Measurements from ENCODE around the gene B4GALT1. TPM values are rescaled to one million over a fixed set of nuclear protein-coding genes. Genes with fewer than 3 reads are reported as not detected.

The B4GALT1 gene
- total RNA-seq, 1 donor: 41.0 TPM

DNA sequence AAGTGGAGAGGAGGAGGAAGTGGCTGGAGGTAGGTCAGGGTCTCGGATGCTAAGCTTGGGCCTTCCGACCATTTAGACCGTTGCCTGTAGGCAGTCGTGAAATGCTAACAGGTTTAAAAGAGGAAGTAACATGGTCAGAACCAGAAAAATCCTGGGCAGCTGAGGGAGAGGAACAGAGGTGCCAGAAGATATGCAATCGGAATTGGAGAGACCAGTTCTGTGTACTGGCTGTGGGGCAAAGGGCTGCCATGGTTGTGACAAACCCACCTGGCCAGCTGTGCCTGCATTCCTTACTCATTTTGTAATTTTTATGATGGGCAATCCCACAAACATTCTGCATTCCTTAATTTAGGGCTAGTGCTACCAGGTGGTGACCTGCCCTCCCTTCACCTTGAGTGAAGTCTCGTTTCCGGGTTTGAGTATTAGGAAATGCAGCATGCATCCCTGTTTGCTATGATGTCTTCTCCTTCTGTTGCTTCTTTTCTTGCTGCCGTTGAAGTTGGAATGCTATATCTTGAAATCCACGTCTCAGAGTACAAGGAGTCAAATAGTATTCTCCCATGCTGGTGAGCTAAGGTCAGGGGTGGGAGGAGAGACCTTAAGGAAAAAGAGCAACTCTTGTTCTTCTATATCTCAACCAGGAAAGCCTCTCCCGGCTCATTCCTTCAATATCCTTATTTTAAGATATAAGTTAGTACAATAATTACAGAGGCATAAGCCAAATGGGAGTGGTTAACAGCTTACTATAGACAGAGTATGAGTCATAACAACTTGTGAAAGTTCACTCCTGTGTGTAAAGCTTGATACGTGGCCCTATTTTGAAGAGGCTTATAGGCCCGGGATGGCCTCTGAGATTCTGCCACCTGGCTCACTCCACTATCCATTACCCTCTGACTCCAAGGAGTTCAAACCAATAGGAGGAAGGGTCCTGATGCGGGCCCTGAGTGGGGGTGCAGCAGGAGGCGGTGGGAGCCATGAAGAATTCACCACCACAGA lies 37.0 kb downstream of the B4GALT1 start:
- DNase-seq (ENCODE audit: low read depth): peak; percentile 57
- TF ChIP-seq, protein P1, sequence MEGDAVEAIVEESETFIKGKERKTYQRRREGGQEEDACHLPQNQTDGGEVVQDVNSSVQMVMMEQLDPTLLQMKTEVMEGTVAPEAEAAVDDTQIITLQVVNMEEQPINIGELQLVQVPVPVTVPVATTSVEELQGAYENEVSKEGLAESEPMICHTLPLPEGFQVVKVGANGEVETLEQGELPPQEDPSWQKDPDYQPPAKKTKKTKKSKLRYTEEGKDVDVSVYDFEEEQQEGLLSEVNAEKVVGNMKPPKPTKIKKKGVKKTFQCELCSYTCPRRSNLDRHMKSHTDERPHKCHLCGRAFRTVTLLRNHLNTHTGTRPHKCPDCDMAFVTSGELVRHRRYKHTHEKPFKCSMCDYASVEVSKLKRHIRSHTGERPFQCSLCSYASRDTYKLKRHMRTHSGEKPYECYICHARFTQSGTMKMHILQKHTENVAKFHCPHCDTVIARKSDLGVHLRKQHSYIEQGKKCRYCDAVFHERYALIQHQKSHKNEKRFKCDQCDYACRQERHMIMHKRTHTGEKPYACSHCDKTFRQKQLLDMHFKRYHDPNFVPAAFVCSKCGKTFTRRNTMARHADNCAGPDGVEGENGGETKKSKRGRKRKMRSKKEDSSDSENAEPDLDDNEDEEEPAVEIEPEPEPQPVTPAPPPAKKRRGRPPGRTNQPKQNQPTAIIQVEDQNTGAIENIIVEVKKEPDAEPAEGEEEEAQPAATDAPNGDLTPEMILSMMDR (IDR thresholded peaks at IDR 0.05; ENCODE audit: insufficient read depth, low read length): no peak
- no peak overlapping the region for H3K4me3 ChIP-seq (ENCODE audit: low read depth, low read length)

- no peak overlapping the region for H3K4me3 ChIP-seq (ENCODE audit: low read depth, low read length)
- no peak for DNase-seq (ENCODE audit: low read depth)
These were observed 37.8 kb downstream of the B4GALT1 start for GRCh38 chr9:33129251-33129885.

DNA sequence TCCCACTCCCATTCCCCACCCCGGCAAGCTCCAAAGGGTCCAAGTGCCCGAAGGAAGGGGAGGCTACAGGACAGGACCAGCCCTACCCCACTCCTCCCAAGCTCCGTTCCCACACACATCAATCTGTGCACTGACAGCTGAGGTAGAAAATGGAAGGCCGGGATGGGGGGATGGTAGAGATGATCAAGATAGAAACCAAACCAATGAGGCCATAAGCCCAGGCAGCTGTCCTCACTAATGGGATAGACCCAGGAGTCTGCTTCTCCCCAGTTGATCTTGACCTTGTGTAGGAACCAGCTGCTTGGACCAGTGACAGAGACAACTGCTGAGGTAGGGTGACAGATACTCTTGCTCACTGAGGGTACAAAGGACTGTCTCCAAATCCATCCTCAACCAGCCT lies 38.6 kb downstream of the B4GALT1 start:
- TF ChIP-seq, protein P1 (IDR thresholded peaks at IDR 0.05; ENCODE audit: insufficient read depth, low read length): no peak
- H3K4me3 ChIP-seq (ENCODE audit: low read depth, low read length): no peak overlapping the region
- no peak for DNase-seq (ENCODE audit: low read depth)

More at GRCh38 chr9:33129251-33129885, 37.8 kb downstream of the B4GALT1 start:
- TF ChIP-seq, protein P1 (IDR thresholded peaks at IDR 0.05; ENCODE audit: insufficient read depth, low read length): no peak

DNA sequence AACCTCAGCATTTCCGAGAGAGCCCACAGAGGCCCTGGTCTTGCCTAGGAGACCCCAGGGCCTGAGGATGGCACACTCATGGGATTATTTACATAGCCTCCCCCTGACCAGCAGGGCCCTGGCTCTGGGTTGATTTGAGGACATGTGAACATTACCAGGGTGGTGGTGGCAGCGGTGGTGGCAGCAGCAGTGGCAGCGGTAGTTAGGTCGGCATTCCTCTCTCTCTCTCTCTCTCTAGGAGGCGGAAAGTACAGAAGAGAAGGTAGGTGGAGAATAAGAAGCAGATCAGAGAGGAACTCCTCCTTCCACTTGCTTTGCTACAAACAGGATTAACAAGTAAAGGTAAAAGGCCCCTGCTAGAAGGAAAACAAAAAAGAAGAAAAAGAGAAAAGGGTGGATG lies 39.3 kb downstream of the B4GALT1 start:
- TF ChIP-seq, protein P1 (IDR thresholded peaks at IDR 0.05; ENCODE audit: insufficient read depth, low read length): no peak
- H3K4me3 ChIP-seq (ENCODE audit: low read depth, low read length): no peak overlapping the region
- DNase-seq (ENCODE audit: low read depth): no peak

GRCh38 chr9:33125871-33126823 lies 41.0 kb downstream of the B4GALT1 start:
- DNase-seq (ENCODE audit: low read depth): peak; percentile 63

More at GRCh38 chr9:33125871-33126823, 41.0 kb downstream of the B4GALT1 start:
- TF ChIP-seq, protein P1 (IDR thresholded peaks at IDR 0.05; ENCODE audit: insufficient read depth, low read length): no peak
- H3K4me3 ChIP-seq (ENCODE audit: low read depth, low read length): no peak overlapping the region
